Midbrain (tissue), 1 donor: ENCODE data around the gene ST8SIA1.
A peak's percentile ranks its signal among the peaks of the same experiment; 100 is the strongest.

ENCODE experiments used
- DNase-seq: peaks from one replicate; lab custom pipeline; 2025; lab: John Stamatoyannopoulos, UW

The ST8SIA1 gene

GRCh38 chr12:22332202-22332601 is 2.3 kb downstream of the ST8SIA1 start:
- no peak for DNase-seq

GRCh38 chr12:22329621-22330020 is 4.9 kb downstream of the ST8SIA1 start:
- DNase-seq: no peak

GRCh38 chr12:22325218-22325617 is 9.3 kb downstream of the ST8SIA1 start:
- no peak for DNase-seq

DNA sequence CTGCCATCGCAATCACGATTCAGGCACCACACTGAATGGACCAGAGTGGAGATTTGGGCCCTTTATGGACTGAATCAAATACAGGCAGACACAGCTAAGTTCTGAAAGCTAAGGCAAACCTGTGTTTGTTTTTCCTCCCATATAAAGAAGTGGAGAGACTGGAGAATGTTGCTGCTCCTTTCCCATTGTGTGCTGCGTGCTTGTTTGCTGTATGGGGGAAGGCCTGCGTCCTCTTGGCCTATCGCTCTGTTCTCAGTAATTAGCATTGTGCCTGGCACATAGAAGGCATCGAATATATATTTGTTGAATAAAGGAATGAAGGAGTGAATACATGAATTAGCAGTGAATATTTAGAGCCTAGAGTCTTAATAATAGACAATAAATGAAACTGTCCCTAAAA is 12.4 kb downstream of the ST8SIA1 start:
- DNase-seq: no peak

- no peak for DNase-seq
These were observed 12.9 kb downstream of the ST8SIA1 start for GRCh38 chr12:22321638-22322037.

- no peak for DNase-seq
These were observed 13.4 kb downstream of the ST8SIA1 start for GRCh38 chr12:22321018-22321605.

- DNase-seq: no peak
These were observed 16.3 kb downstream of the ST8SIA1 start for GRCh38 chr12:22318108-22318737.

- DNase-seq: no peak
These were observed 20.6 kb downstream of the ST8SIA1 start for GRCh38 chr12:22313963-22314330.

DNA sequence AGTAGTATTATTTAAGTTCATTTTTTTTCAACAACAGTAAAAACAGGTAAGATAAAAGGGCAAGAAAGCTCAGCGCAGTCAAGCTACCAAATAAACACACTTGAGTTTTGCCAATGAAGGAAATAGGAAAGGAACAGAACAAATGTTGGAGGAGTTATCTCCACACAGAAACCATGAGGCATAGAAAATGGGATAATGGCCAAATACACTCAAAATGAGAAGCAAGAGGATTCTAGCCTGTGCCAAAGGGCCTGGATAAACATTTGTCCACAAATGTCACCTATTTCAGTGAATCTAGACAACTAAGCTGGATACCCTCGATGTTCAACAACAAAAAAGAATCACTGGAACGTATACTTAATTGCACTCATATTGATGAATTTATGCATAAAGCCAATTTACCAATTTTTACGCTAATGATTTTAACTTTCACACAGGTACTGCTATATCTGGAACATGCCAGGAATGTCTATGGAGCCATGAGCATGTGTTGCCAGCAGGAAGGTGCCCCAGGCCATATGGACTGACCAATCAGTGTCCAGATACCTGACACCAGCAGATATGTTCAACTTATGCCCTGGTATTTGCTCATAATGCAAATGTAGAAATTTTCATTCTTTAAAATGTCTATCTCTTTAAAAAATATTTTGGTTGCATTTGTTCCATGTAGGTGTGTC is 21.1 kb downstream of the ST8SIA1 start:
- DNase-seq: no peak

DNA sequence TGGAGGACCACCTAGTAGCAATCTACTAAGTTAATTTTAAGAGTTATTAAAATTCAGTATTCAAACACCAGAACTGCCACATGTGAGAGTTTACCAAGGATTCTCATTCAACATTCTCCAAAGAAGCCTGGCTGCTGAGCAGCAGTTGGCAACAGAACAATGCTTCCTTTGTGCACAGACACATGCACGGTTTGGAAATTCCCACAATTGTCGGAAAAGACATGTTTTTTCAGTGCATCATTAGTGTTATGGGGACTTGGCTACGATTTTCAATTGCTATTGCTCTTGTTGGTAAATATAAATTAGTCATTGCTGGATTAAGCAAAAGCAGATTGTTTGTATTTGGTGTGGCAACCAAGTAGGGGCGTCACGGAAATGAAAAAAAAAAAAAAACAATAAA is 22.2 kb downstream of the ST8SIA1 start:
- peak; percentile 82 for DNase-seq

DNA sequence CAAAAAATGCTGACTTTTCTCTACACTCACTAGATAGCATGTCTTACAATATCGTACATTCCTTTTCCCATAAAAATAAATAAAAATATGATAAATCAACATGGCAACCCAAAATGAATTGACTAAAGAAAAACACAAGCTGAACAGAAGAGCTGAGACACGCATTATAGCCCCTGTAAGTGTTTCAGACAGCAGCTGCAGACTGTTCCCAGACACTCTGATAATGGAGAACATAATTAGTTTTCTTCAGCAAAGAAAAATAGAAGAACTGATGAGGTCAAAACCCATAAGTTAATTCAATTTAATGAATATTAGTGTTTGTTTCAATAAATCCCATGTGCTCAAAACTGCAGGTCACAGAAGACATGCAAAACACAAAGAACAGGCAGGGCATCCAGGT is 23.8 kb downstream of the ST8SIA1 start:
- DNase-seq: no peak

GRCh38 chr12:22310275-22310674 is 24.2 kb downstream of the ST8SIA1 start:
- DNase-seq: no peak

GRCh38 chr12:22307811-22308210 is 26.7 kb downstream of the ST8SIA1 start:
- no peak for DNase-seq

DNA sequence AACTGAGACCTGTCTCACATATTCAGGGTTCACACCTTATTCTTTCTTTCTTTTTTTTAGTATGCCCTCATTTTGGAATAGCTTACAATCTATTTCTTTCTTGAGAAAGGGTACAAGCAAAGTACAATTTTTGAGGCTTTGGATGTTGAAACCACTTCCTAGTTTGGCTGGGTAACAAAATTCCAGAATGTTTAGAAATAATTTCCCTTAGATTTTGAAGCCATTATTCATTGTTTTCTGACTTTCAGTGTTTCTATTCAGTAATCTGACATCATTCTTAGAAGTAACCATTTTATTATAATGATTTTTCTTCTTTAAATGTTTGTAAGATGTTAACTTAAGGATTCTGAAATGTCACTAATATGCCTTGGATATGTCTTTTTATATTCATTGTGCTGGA is 28.2 kb downstream of the ST8SIA1 start:
- no peak for DNase-seq

DNA sequence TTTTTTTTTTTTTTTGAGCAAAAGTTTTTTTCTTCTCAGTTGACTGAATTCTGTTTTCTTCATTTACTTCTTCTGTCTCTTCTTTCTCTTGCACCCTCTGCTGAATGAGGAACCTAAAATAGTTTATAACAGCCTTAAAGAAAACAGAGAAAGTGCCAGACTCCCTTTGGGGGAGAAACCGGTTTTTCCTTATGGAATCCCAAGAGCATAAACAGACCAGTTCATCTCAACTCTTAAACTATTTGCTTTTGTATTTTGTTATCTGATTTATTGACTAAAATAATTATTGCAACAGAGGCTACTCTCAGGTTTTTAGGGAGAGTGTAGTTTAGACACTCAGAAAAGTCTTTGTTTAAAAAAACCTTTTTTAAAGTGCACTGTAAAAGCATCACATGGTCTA is 30.2 kb downstream of the ST8SIA1 start:
- DNase-seq: no peak

GRCh38 chr12:22299294-22299912 is 35.1 kb downstream of the ST8SIA1 start:
- DNase-seq: no peak

- DNase-seq: no peak
These were observed 45.3 kb downstream of the ST8SIA1 start for GRCh38 chr12:22289250-22289649.

DNA sequence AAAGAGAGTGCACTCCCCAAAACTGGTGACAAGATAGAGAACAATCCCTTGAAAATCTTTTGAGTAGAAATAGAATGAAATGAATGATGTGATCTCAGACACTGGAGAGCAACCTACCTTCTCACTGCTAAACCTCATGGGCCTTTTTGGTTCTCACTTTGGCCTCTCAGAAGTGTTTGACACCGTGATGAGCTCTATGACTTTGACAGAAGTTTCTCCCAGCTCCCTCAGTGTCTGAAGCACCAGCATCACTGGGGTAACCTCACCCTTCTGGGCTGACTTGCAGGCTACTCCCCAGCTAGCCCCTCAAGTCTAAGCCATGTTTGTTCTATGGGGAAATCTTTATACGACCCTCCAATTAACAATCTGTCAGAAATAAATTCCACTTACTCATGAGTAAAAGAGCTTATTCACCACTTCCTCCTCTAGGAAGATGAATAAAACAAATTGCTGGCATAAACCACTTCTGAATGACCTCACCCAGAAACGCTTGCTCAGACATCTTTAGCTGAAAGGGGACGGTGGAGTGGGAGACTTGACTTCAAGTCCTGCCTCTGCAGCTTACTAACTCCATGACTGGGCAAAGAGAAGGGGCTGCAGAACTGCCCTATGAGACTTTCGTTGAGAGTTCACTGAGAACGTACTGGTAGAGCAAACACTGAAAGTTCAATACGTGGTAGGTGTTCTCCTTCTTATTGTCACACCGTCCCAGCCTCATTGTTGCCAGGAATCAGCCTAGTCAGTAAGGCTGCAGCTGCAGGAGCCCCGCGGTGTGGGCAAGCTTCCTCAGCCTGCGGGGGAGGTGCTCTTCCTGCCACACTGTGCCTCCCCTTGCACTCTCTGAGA is 46.5 kb downstream of the ST8SIA1 start:
- DNase-seq: no peak

- no peak for DNase-seq
These were observed 47.4 kb downstream of the ST8SIA1 start for GRCh38 chr12:22287101-22287500.

GRCh38 chr12:22286569-22286968 is 47.9 kb downstream of the ST8SIA1 start:
- no peak for DNase-seq

DNA sequence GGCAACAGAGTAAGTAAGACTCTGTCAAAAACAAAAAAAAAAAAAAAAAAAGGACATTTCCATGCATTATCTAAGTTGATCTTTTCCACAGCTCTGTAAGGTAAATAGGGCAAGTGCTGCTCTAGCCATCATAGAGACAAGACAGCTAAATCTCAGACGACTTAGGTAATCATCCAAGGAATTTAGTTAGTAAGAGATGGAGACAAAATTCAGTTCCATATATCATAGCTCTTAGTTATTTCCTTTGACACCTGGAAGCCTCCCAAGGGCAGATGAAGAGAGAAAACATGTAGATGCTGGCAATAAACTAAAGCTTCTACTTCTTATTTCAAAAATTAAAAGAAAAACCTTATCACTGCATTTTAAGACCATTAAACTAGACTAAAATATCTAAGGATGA is 48.7 kb downstream of the ST8SIA1 start:
- DNase-seq: no peak

- no peak for DNase-seq
These were observed 49.6 kb downstream of the ST8SIA1 start for GRCh38 chr12:22284871-22285270.
